Left renal pelvis (tissue), 4 donors: ENCODE results near the gene TMEM273. TPM values are rescaled to one million over a fixed set of nuclear protein-coding genes. Genes with fewer than 3 reads are reported as not detected.

Source experiments
- DNase-seq, 4 donors: peaks; one replicate each; pipeline ENCODE4 v3.0.0-alpha.2; 2013; ENCODE audit warnings: low read depth in 4 of 4, low spot score in 3 of 4
- polyA plus RNA-seq, 4 donors: library from polyadenylated mRNA; unstranded; fragments of 120-200 nt; gene quantifications; one replicate each; pipeline ENCODE4 v1.2.1, GENCODE V29; 2013; ENCODE audit not compliant: insufficient read length in 4 of 4

The TMEM273 gene
- polyA plus RNA-seq, 4 donors = 2.5 to 6.0 (median 3.0) TPM

- DNase-seq = no peak
Observed at GRCh38 chr10:49166484-49167400, 21.4 kb downstream of the TMEM273 start.

- DNase-seq = no peak
Observed at GRCh38 chr10:49165821-49166483, 22.2 kb downstream of the TMEM273 start.

GRCh38 chr10:49165259-49165658 is 22.9 kb downstream of the TMEM273 start:
- DNase-seq = no peak

GRCh38 chr10:49164559-49165188 is 23.5 kb downstream of the TMEM273 start:
- no peak for DNase-seq

GRCh38 chr10:49163741-49164140 is 24.4 kb downstream of the TMEM273 start:
- no peak for DNase-seq

GRCh38 chr10:49162761-49163310 is 25.4 kb downstream of the TMEM273 start:
- no peak for DNase-seq

GRCh38 chr10:49162063-49162462 is 26.1 kb downstream of the TMEM273 start:
- DNase-seq = no peak

- peak in 1 of 4 donors; percentile 18 for DNase-seq
Observed at GRCh38 chr10:49161411-49161997, 26.7 kb downstream of the TMEM273 start.

GRCh38 chr10:49160814-49161213 is 27.4 kb downstream of the TMEM273 start:
- no peak for DNase-seq

- no peak for DNase-seq
Observed at GRCh38 chr10:49160110-49160509, 28.1 kb downstream of the TMEM273 start.

- no peak for DNase-seq
Observed at GRCh38 chr10:49158915-49159314, 29.3 kb downstream of the TMEM273 start.

- DNase-seq = no peak
Observed at GRCh38 chr10:49158404-49158803, 29.8 kb downstream of the TMEM273 start.

- no peak for DNase-seq
Observed at GRCh38 chr10:49157229-49157628, 31.0 kb downstream of the TMEM273 start.

- no peak for DNase-seq
Observed at GRCh38 chr10:49154641-49155040, 33.5 kb downstream of the TMEM273 start.

GRCh38 chr10:49153971-49154370 is 34.2 kb downstream of the TMEM273 start:
- DNase-seq = no peak

GRCh38 chr10:49153115-49153514 is 35.1 kb downstream of the TMEM273 start:
- DNase-seq = no peak

GRCh38 chr10:49152663-49153062 is 35.5 kb downstream of the TMEM273 start:
- DNase-seq = no peak

GRCh38 chr10:49152037-49152436 is 36.2 kb downstream of the TMEM273 start:
- DNase-seq = no peak

- no peak for DNase-seq
Observed at GRCh38 chr10:49151481-49151880, 36.7 kb downstream of the TMEM273 start.

- DNase-seq = no peak
Observed at GRCh38 chr10:49151025-49151445, 37.2 kb downstream of the TMEM273 start.

- no peak for DNase-seq
Observed at GRCh38 chr10:49150426-49150825, 37.8 kb downstream of the TMEM273 start.
